Measurements from ENCODE around the gene PITPNM3. TPM values are rescaled to one million over a fixed set of nuclear protein-coding genes. Genes with fewer than 3 reads are reported as not detected.

Gene PITPNM3
- total RNA-seq, 4 donors from 2014 or later: 12.7 to 51.6 (median 29.7) TPM

DNA sequence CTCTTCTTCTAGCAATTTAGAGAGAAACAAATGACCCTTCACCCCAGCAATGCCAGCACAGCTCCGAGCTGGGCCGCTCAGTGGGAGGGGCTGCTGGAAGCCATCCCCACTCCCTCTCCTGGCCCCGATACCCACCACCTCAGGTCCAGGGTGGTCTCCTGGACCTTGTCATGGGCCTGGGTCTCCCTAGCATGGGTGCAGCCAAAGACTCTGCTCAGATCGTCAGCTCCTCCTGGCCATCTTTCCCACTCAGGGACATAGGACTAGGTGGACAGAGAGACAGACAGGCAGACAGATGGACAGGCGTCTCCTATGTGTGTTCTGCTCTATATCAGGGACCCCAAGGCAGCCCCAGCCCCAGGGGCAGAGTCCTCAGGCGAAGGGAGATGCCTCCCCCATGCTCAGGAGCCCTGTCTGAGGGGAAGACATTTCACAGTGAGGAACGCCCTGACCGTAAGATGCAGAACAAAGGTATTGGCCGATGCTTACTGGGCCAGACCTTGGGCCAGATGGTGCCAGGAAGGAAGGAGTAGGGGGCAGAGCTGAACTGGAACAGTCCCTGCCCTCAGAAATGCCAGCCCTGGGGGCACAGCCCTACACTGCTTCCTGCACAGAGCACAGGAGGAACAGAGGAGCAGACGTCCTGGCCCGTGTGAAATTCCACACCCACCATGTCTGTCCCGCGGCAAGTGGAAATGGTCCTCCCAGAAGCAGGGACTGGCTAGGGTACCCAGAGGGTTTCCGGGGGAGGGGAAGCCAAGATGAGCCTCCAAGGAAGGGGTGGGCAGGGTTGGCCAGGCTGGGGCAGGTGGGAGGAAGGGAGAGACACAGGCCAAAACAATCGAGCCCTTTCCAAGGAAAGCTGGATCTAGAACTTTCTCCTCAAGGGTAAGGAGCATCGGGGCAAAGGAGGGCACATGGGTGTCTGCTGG lies 13.0 kb downstream of the PITPNM3 start:
- no peak for TF ChIP-seq POLR2AphosphoS5 (IDR thresholded peaks at IDR 0.05)
- no peak for TF ChIP-seq POLR2A (IDR thresholded peaks at IDR 0.05)
- intact Hi-C loops (cut with DNase I; ENCODE audit: low total_unique reads): no loop called here

DNA sequence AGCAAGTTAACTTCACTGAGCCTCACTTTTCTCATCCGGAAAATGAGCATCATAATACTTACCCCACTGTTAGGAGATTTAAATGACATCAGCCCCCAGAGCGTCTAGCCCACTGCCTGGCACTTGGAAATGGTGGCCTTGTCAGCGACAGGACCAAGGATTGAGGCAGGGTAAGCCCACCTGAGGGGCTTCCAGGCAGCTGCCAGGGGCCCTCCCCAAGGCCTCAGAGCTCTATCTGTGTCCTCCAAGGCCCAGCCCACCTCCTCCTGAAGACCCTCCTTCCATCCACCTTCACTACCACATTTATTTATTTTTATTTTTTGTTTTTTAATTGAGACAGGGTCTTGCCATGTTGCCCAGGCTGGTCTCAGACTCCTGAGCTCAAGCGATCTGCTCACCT lies 13.8 kb downstream of the PITPNM3 start:
- Histone ChIP-seq H3K27me3 (no peaks in the 10 kb centered on the region), H3K9me3 (no peaks in the 10 kb centered on the region), H3K27ac (no peak overlapping the region), H3K4me3 (no peak overlapping the region), H3K36me3 (no peaks in the 10 kb centered on the region), H3K4me1 (no peaks in the 10 kb centered on the region)
- WGBS, 2 donors (ENCODE audit: low coverage in 1 of 2): 91 to 100% methylated on average over 1 to 4 of the region's 4 CpGs
- intact Hi-C loops (cut with DNase I; ENCODE audit: low total_unique reads) (no loop called here), in situ Hi-C loops (cut with MboI; ENCODE audit: low pct_ligation_motif_present in 1 of 4, low pct_unique_long_range_greater_than_20kb in 1 of 4, low sequenced_read_pairs in 3 of 4) (no loop called here)
- TF ChIP-seq EP300 (IDR thresholded peaks at IDR 0.05; ENCODE audit: low read depth): no peak
- no peak for TF ChIP-seq POLR2AphosphoS5 (IDR thresholded peaks at IDR 0.05)
- no peak for TF ChIP-seq POLR2A (IDR thresholded peaks at IDR 0.05)
- TF ChIP-seq, protein P1, sequence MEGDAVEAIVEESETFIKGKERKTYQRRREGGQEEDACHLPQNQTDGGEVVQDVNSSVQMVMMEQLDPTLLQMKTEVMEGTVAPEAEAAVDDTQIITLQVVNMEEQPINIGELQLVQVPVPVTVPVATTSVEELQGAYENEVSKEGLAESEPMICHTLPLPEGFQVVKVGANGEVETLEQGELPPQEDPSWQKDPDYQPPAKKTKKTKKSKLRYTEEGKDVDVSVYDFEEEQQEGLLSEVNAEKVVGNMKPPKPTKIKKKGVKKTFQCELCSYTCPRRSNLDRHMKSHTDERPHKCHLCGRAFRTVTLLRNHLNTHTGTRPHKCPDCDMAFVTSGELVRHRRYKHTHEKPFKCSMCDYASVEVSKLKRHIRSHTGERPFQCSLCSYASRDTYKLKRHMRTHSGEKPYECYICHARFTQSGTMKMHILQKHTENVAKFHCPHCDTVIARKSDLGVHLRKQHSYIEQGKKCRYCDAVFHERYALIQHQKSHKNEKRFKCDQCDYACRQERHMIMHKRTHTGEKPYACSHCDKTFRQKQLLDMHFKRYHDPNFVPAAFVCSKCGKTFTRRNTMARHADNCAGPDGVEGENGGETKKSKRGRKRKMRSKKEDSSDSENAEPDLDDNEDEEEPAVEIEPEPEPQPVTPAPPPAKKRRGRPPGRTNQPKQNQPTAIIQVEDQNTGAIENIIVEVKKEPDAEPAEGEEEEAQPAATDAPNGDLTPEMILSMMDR (IDR thresholded peaks at IDR 0.05): no peak
- no peak for DNase-seq

More for the DNA sequence above, 13.0 kb downstream of the PITPNM3 start:
- H3K4me1 ChIP-seq: peaks cover 0 to 5% (median 3%) of the 10 kb centered on the region in 4 donors
- H3K4me3 ChIP-seq: no peak overlapping the region
- no peak for DNase-seq
- no peaks in the 10 kb centered on the region for H3K9me3 ChIP-seq
- 77% methylated on average over 16 of the region's 16 CpGs; no CpG with 5 or more reads in 1 of the 2 donors for WGBS, 2 donors (ENCODE audit: low coverage in 1 of 2)
- in situ Hi-C loops (cut with MboI; ENCODE audit: low pct_ligation_motif_present in 1 of 4, low pct_unique_long_range_greater_than_20kb in 1 of 4, low sequenced_read_pairs in 3 of 4): no loop called here
- no peaks in the 10 kb centered on the region for H3K36me3 ChIP-seq
- no peaks in the 10 kb centered on the region for H3K27me3 ChIP-seq
- no peak overlapping the region for H3K27ac ChIP-seq

DNA sequence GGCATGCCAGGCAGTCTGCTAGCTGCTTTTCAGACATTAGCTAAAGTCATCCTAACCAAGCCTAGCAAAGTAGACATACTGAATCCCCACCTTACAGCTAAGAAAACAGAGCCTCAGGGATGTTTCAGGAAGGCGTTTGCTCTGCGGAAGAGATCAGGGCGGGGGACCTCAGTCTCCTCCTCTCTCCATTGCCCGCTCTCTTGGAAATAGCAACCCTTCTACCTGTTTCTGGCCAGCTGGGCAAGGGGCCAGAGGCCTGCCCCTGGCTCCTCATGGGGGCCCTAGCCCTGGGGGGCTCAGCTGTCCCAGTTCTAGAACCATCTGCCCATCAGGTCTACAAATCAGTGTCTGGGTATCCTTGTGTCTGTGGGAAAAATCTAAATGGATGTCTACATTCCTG lies 14.5 kb downstream of the PITPNM3 start:
- no peak overlapping the region for H3K4me3 ChIP-seq
- H3K4me1 ChIP-seq: no peaks in the 10 kb centered on the region
- intact Hi-C loops (cut with DNase I; ENCODE audit: low total_unique reads): no loop called here
- no peak for TF ChIP-seq POLR2A (IDR thresholded peaks at IDR 0.05)
- TF ChIP-seq POLR2AphosphoS5 (IDR thresholded peaks at IDR 0.05): no peak
- TF ChIP-seq EP300 (IDR thresholded peaks at IDR 0.05; ENCODE audit: low read depth): no peak
- no peak for DNase-seq
- H3K27me3 ChIP-seq: no peaks in the 10 kb centered on the region
- no peak overlapping the region for H3K27ac ChIP-seq
- H3K36me3 ChIP-seq: no peaks in the 10 kb centered on the region
- no peaks in the 10 kb centered on the region for H3K9me3 ChIP-seq
- WGBS, 2 donors (ENCODE audit: low coverage in 1 of 2): 91% methylated on average over 4 of the region's 4 CpGs; no CpG with 5 or more reads in 1 of the 2 donors
- in situ Hi-C loops (cut with MboI; ENCODE audit: low pct_ligation_motif_present in 1 of 4, low pct_unique_long_range_greater_than_20kb in 1 of 4, low sequenced_read_pairs in 3 of 4): no loop called here

DNA sequence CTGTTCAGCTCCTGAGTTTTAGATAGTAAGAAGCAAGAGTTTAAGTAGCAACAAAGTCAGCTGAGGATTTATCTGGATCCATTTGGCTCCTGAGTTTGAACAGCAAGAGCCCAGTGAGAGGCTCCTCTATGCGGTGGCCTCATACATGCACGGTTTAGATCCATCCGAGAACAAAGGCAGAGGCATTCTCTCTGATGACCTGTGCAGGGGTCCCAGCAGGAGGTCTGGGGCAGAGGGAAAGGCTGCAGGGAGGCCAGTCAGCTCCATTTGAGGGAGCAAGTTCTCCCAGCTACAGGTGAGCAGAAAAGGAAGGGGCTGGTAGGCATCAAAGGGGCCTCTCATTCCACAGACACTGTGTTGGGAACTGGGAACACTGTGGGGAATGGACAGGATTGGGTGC lies 16.5 kb downstream of the PITPNM3 start:
- DNase-seq: no peak
- Histone ChIP-seq H3K4me1 (no peaks in the 10 kb centered on the region), H3K4me3 (no peak overlapping the region), H3K27me3 (no peaks in the 10 kb centered on the region), H3K9me3 (no peaks in the 10 kb centered on the region), H3K36me3 (no peaks in the 10 kb centered on the region), H3K27ac (no peak overlapping the region)
- in situ Hi-C loops (cut with MboI; ENCODE audit: low pct_ligation_motif_present in 1 of 4, low pct_unique_long_range_greater_than_20kb in 1 of 4, low sequenced_read_pairs in 3 of 4): no loop called here
- TF ChIP-seq, protein P1 (IDR thresholded peaks at IDR 0.05): no peak
- no peak for TF ChIP-seq POLR2A (IDR thresholded peaks at IDR 0.05)
- no peak for TF ChIP-seq POLR2AphosphoS5 (IDR thresholded peaks at IDR 0.05)
- no peak for TF ChIP-seq EP300 (IDR thresholded peaks at IDR 0.05; ENCODE audit: low read depth)
- intact Hi-C loops (cut with DNase I; ENCODE audit: low total_unique reads): no loop called here
- 71% methylated on average over 3 of the region's 3 CpGs; no CpG with 5 or more reads in 1 of the 2 donors for WGBS, 2 donors (ENCODE audit: low coverage in 1 of 2)

DNA sequence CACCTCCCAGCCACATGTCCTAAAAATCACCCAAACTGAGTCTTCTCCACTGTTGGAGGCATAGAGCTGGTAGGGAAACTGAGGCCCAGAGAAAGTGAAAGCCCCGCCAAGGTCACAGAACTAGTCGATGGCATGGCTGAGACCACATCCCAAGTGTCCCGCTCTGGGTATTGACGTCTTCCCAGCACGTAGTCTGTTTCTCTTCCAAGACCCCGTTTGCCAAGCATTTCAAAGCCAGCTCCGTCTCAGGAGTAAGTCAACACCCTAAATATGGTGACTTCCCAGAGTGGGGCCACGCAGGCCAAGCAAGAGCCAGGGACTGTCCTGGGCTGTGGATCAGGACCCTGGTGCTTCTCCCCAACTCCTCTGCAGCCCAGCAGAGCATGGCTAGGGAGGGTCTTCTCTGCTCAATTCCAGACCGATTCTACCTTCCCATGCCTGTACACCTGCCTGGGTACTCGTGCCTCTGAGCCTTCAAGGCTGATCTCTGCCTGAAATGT lies 19.7 kb downstream of the PITPNM3 start:
- intact Hi-C loops (cut with DNase I; ENCODE audit: low total_unique reads): no loop called here
- H3K4me3 ChIP-seq: no peak overlapping the region
- WGBS, 2 donors (ENCODE audit: low coverage in 1 of 2): 87 to 92% methylated on average over 2 to 10 of the region's 10 CpGs
- no peaks in the 10 kb centered on the region for H3K4me1 ChIP-seq
- in situ Hi-C loops (cut with MboI; ENCODE audit: low pct_ligation_motif_present in 1 of 4, low pct_unique_long_range_greater_than_20kb in 1 of 4, low sequenced_read_pairs in 3 of 4): no loop called here
- DNase-seq: no peak
- H3K27me3 ChIP-seq: no peaks in the 10 kb centered on the region
- no peaks in the 10 kb centered on the region for H3K9me3 ChIP-seq
- TF ChIP-seq, protein P1 (IDR thresholded peaks at IDR 0.05): no peak
- no peak for TF ChIP-seq POLR2A (IDR thresholded peaks at IDR 0.05)
- no peak for TF ChIP-seq EP300 (IDR thresholded peaks at IDR 0.05; ENCODE audit: low read depth)
- no peak for TF ChIP-seq POLR2AphosphoS5 (IDR thresholded peaks at IDR 0.05)
- H3K36me3 ChIP-seq: no peaks in the 10 kb centered on the region
- H3K27ac ChIP-seq: no peak overlapping the region

Measured in transverse colon (tissue), 4 donors.